H9 (cell line): ENCODE data around the gene MAST4. TPM values are rescaled to one million over a fixed set of nuclear protein-coding genes. Genes with fewer than 3 reads are reported as not detected.

ENCODE experiments used
- DNase-seq: peaks from one replicate; pipeline ENCODE4 v3.0.0-alpha.2; 2017
- H2AFZ ChIP-seq: one replicate; pipeline ENCODE4 v1.6.1; 2013; ENCODE audit warnings: mild to moderate bottlenecking, low read length, control low read depth, moderate library complexity
- H2AK5ac ChIP-seq: 2 replicates; pipeline ENCODE4 v1.6.1; 2013; ENCODE audit warnings: low read length, control low read depth, mixed read lengths; ENCODE audit not compliant: insufficient read length
- H2BK120ac ChIP-seq: one replicate; pipeline ENCODE4 v1.6.1; 2013; ENCODE audit warnings: low read depth, mild to moderate bottlenecking, low read length, control low read depth, inconsistent platforms; ENCODE audit not compliant: poor library complexity, severe bottlenecking
- H2BK12ac ChIP-seq: 2 replicates; pipeline ENCODE4 v1.6.1; 2013; ENCODE audit warnings: low read length, control low read depth, mixed read lengths, low read depth; ENCODE audit not compliant: insufficient read length
- H2BK15ac ChIP-seq: 2 replicates; pipeline ENCODE4 v1.6.1; 2013; ENCODE audit warnings: low read depth, low read length, control low read depth
- H2BK20ac ChIP-seq: one replicate; pipeline ENCODE4 v1.6.1; 2013; ENCODE audit warnings: low read depth, mild to moderate bottlenecking, low read length, control low read depth, inconsistent platforms; ENCODE audit not compliant: poor library complexity, severe bottlenecking
- H2BK5ac ChIP-seq: 2 replicates; pipeline ENCODE4 v1.6.1; 2013; ENCODE audit warnings: low read length, control low read depth, mixed read lengths; ENCODE audit not compliant: insufficient read length
- H3K14ac ChIP-seq: 2 replicates; pipeline ENCODE4 v1.6.1; 2013; ENCODE audit warnings: low read length, control low read depth; ENCODE audit not compliant: insufficient read depth
- H3K18ac ChIP-seq: 2 replicates; pipeline ENCODE4 v1.6.1; 2013; ENCODE audit warnings: low read depth, mild to moderate bottlenecking, mixed read lengths, low read length, control low read depth; ENCODE audit not compliant: insufficient read length
- H3K23ac ChIP-seq: 2 replicates; pipeline ENCODE4 v1.6.1; 2013; ENCODE audit warnings: low read length, control low read depth, mixed read lengths, low read depth; ENCODE audit not compliant: insufficient read length
- H3K23me2 ChIP-seq: 2 replicates; pipeline ENCODE4 v1.6.1; 2013; ENCODE audit warnings: low read depth, mild to moderate bottlenecking, mixed read lengths, low read length, control low read depth; ENCODE audit not compliant: insufficient read length, poor library complexity, severe bottlenecking
- H3K27ac ChIP-seq: 2 replicates; pipeline ENCODE4 v1.5.1; 2013; ENCODE audit warnings: low read length, control low read depth, mixed read lengths, low read depth; ENCODE audit not compliant: insufficient read length
- H3K27me3 ChIP-seq: 2 replicates; pipeline ENCODE4 v1.6.1; 2013; ENCODE audit warnings: low read length, control low read depth, inconsistent platforms; ENCODE audit not compliant: insufficient read depth
- H3K4ac ChIP-seq: 2 replicates; pipeline ENCODE4 v1.6.1; 2013; ENCODE audit warnings: low read depth, mild to moderate bottlenecking, control low read depth, inconsistent platforms, low read length, moderate library complexity
- H3K4me1 ChIP-seq: 2 replicates; pipeline ENCODE4 v1.6.1; 2013; ENCODE audit warnings: low read length, control low read depth, inconsistent platforms; ENCODE audit not compliant: insufficient read depth
- H3K4me2 ChIP-seq: 2 replicates; pipeline ENCODE4 v1.6.1; 2013; ENCODE audit warnings: low read length, control low read depth, mixed read lengths; ENCODE audit not compliant: insufficient read length, insufficient read depth
- H3K56ac ChIP-seq: 2 replicates; pipeline ENCODE4 v1.6.1; 2013; ENCODE audit warnings: low read depth, mild to moderate bottlenecking, mixed read lengths, low read length, control low read depth; ENCODE audit not compliant: insufficient read length
- H3K79me1 ChIP-seq: 2 replicates; pipeline ENCODE4 v1.6.1; 2013; ENCODE audit warnings: low read depth, mild to moderate bottlenecking, moderate library complexity, low read length, control low read depth, inconsistent platforms; ENCODE audit not compliant: insufficient read depth, poor library complexity, severe bottlenecking
- H3K79me2 ChIP-seq: 2 replicates; pipeline ENCODE4 v1.6.1; 2013; ENCODE audit warnings: low read length, control low read depth, inconsistent platforms; ENCODE audit not compliant: insufficient read depth
- H3K9ac ChIP-seq: 2 replicates; pipeline ENCODE4 v1.6.1; 2013; ENCODE audit warnings: low read length, control low read depth, mixed read lengths; ENCODE audit not compliant: insufficient read length; ENCODE audit errors: extremely low read depth
- H3K9me3 ChIP-seq: one replicate; pipeline ENCODE4 v1.6.1; 2013; ENCODE audit warnings: low read depth, low read length, inconsistent platforms; ENCODE audit not compliant: control insufficient read depth
- H3T11ph ChIP-seq: one replicate; pipeline ENCODE4 v1.6.1; 2013; ENCODE audit warnings: mild to moderate bottlenecking, low read length, control low read depth, inconsistent platforms
- H4K20me1 ChIP-seq: one replicate; pipeline ENCODE4 v1.6.1; 2013; ENCODE audit not compliant: control insufficient read depth, insufficient read length, insufficient read depth
- H4K5ac ChIP-seq: 2 replicates; pipeline ENCODE4 v1.6.1; 2013; ENCODE audit warnings: low read depth, mild to moderate bottlenecking, mixed read lengths, low read length, control low read depth; ENCODE audit not compliant: insufficient read length
- H4K8ac ChIP-seq: replicated peaks from 2 replicates; pipeline ENCODE4 v1.6.1; 2013; ENCODE audit warnings: low read length, control low read depth, mixed read lengths, low read depth; ENCODE audit not compliant: insufficient read length
- H4K91ac ChIP-seq: 2 replicates; pipeline ENCODE4 v1.6.1; 2013; ENCODE audit warnings: low read depth, mild to moderate bottlenecking, moderate library complexity, mixed read lengths, low read length, control low read depth; ENCODE audit not compliant: insufficient read length
- H3K27ac Mint-ChIP-seq, 3 experiments: 2 replicates in 2 of 3; 3 replicates in 1 of 3; pipeline ENCODE4 v1.8.0; 2020 to 2021; ENCODE audit warnings: mixed read lengths in 3 of 3, mild to moderate bottlenecking in 1 of 3, moderate library complexity in 1 of 3
- H3K27me3 Mint-ChIP-seq: 2 replicates; pipeline ENCODE4 v1.8.0; 2021; ENCODE audit warnings: low read depth, mild to moderate bottlenecking, moderate library complexity, mixed read lengths
- H3K36me3 Mint-ChIP-seq, 3 experiments: 2 replicates in 2 of 3; 3 replicates in 1 of 3; pipeline ENCODE4 v1.8.0; 2020 to 2021; ENCODE audit warnings: low read depth in 3 of 3, mixed read lengths in 3 of 3; ENCODE audit not compliant: insufficient read depth in 1 of 3
- H3K4me1 Mint-ChIP-seq, 2 experiments: 2 replicates each; pipeline ENCODE4 v1.8.0; 2020; ENCODE audit warnings: mixed read lengths in 2 of 2
- H3K4me3 Mint-ChIP-seq, 2 experiments: 2 replicates in 1 of 2; 3 replicates in 1 of 2; pipeline ENCODE4 v1.8.0; 2020 to 2021; ENCODE audit warnings: mild to moderate bottlenecking in 2 of 2, mixed read lengths in 2 of 2, moderate library complexity in 1 of 2
- H3K9me3 Mint-ChIP-seq, 2 experiments: 2 replicates in 1 of 2; 3 replicates in 1 of 2; pipeline ENCODE4 v1.8.0; 2020; ENCODE audit warnings: mild to moderate bottlenecking in 2 of 2, mixed read lengths in 2 of 2, moderate library complexity in 1 of 2
- CTCF ChIP-seq: fragments of 200-600 bp; sonication (generic); conservative IDR thresholded peaks from 3 replicates; pipeline ENCODE4 v1.8.0; 2021; ENCODE audit warnings: antibody characterized with exemption, mild to moderate bottlenecking
- WGBS: extraction: QIAGEN DNeasy Blood & Tissue Kit; methylation state at CpG from one replicate; pipeline ENCODE4 v1.1.7; 2013; ENCODE audit warnings: missing lambda C conversion rate, low lambda C conversion rate, mixed read lengths; ENCODE audit not compliant: insufficient read length; ENCODE audit errors: extremely low coverage; 5-methylcytosine and 5-hydroxymethylcytosine counted together
- total RNA-seq: library from RNA; stranded (reverse); gene quantifications from 2 replicates; pipeline ENCODE4 v1.2.1, GENCODE V29; 2021

The MAST4 gene
- total RNA-seq, 1 experiment from 2014 or later = 3.7 TPM

GRCh38 chr5:66862020-66862419, 265.8 kb downstream of the MAST4 start:
- DNase-seq = no peak
- no peaks in the 10 kb centered on the region for H3K23me2 ChIP-seq
- peaks cover 6% of the 10 kb centered on the region; the same call in 1 of the 2 replicates for H3K4me1 ChIP-seq
- no peak overlapping the region for H2AFZ ChIP-seq
- H3K23ac ChIP-seq = no peak overlapping the region
- H3K79me1 ChIP-seq = no peaks in the 10 kb centered on the region
- TF ChIP-seq CTCF = no peak
- H3K27me3 Mint-ChIP-seq = peaks cover 2% of the 10 kb centered on the region; the same call in 1 of the 2 replicates
- no peak overlapping the region for H4K5ac ChIP-seq
- no peak overlapping the region for H2BK120ac ChIP-seq
- peaks cover 26 to 31% of the 10 kb centered on the region in 2 experiments for H3K4me1 Mint-ChIP-seq
- H3K36me3 Mint-ChIP-seq = no peaks in the 10 kb centered on the region
- no peak overlapping the region for H2BK15ac ChIP-seq
- H3K56ac ChIP-seq = no peak overlapping the region
- H3K27ac Mint-ChIP-seq = no peak overlapping the region
- no peak overlapping the region for H4K91ac ChIP-seq
- H3K18ac ChIP-seq = no peak overlapping the region
- WGBS = no CpG with 5 or more reads among the region's 2 CpGs
- no peak overlapping the region for H2BK20ac ChIP-seq
- H2BK12ac ChIP-seq = no peak overlapping the region
- no peak overlapping the region for H4K8ac ChIP-seq
- no peak overlapping the region for H2AK5ac ChIP-seq
- H3K4me2 ChIP-seq = no peak overlapping the region
- no peak overlapping the region for H3K9ac ChIP-seq
- H3K4ac ChIP-seq = no peak overlapping the region
- no peaks in the 10 kb centered on the region for H3K9me3 Mint-ChIP-seq
- no peak overlapping the region for H3K27ac ChIP-seq
- no peak overlapping the region for H2BK5ac ChIP-seq
- H3K4me3 Mint-ChIP-seq = no peak overlapping the region
- no peaks in the 10 kb centered on the region for H3K27me3 ChIP-seq
- H4K20me1 ChIP-seq = no peaks in the 10 kb centered on the region
- H3T11ph ChIP-seq = no peak overlapping the region
- H3K9me3 ChIP-seq = no peaks in the 10 kb centered on the region
- H3K79me2 ChIP-seq = no peaks in the 10 kb centered on the region
- no peak overlapping the region for H3K14ac ChIP-seq
